ENCODE results near the gene POU4F2. TPM values are rescaled to one million over a fixed set of nuclear protein-coding genes. Genes with fewer than 3 reads are reported as not detected.
A peak's percentile ranks its signal among the peaks of the same experiment; 100 is the strongest.
"Not testable (repeated sequence)": the region's sequence is repeated elsewhere in the genome, so short reads cannot be mapped to it uniquely, and the experiment has no call there.

Gene POU4F2
- total RNA-seq, 1 experiment from 2014 or later, result not detected

- no peaks in the 10 kb centered on the region for H3K36me3 Mint-ChIP-seq (ENCODE audit: insufficient read depth, unreplicated experiment)
- ChIA-PET CTCF (no interaction called here), POLR2A (no interaction called here)
- H3K4me3 Mint-ChIP-seq (ENCODE audit: unreplicated experiment), result peak overlapping the region; percentile 50
- H3K4me1 Mint-ChIP-seq (ENCODE audit: insufficient read depth, unreplicated experiment), result peaks cover 5% of the 10 kb centered on the region
- no peak overlapping the region for H3K27ac Mint-ChIP-seq (ENCODE audit: low read depth, unreplicated experiment)
- DNase-seq (ENCODE audit: unreplicated experiment), result no peak
- TF ChIP-seq CTCF (IDR thresholded peaks at IDR 0.05; ENCODE audit: unreplicated experiment), result no peak
- no TSS peak for BruUV-seq (replicated peaks)
- peaks cover 51% of the 10 kb centered on the region for H3K27me3 Mint-ChIP-seq (ENCODE audit: insufficient read depth, unreplicated experiment)
- intact Hi-C loops (cut with micrococcal nuclease), result no loop called here
- no peaks in the 10 kb centered on the region for H3K9me3 Mint-ChIP-seq (ENCODE audit: unreplicated experiment)
These were observed 16.2 kb downstream of the POU4F2 start for GRCh38 chr4:146654687-146655520.

GRCh38 chr4:146655521-146655856 is 16.8 kb downstream of the POU4F2 start:
- Mint-ChIP-seq H3K4me1 (ENCODE audit: insufficient read depth, unreplicated experiment) (peaks cover 5% of the 10 kb centered on the region), H3K9me3 (ENCODE audit: unreplicated experiment) (no peaks in the 10 kb centered on the region), H3K36me3 (ENCODE audit: insufficient read depth, unreplicated experiment) (no peaks in the 10 kb centered on the region), H3K27ac (ENCODE audit: low read depth, unreplicated experiment) (no peak overlapping the region), H3K27me3 (ENCODE audit: insufficient read depth, unreplicated experiment) (peaks cover 46% of the 10 kb centered on the region), H3K4me3 (ENCODE audit: unreplicated experiment) (peak overlapping the region; percentile 50)
- DNase-seq (ENCODE audit: unreplicated experiment), result no peak
- no peak for TF ChIP-seq CTCF (IDR thresholded peaks at IDR 0.05; ENCODE audit: unreplicated experiment)
- ChIA-PET POLR2A (no interaction called here), CTCF (no interaction called here)
- intact Hi-C loops (cut with micrococcal nuclease), result no loop called here
- no TSS peak for BruUV-seq (replicated peaks)

- Mint-ChIP-seq H3K27me3 (ENCODE audit: insufficient read depth, unreplicated experiment) (no peaks in the 10 kb centered on the region), H3K36me3 (ENCODE audit: insufficient read depth, unreplicated experiment) (no peaks in the 10 kb centered on the region), H3K4me3 (ENCODE audit: unreplicated experiment) (no peak overlapping the region), H3K4me1 (ENCODE audit: insufficient read depth, unreplicated experiment) (no peaks in the 10 kb centered on the region), H3K27ac (ENCODE audit: low read depth, unreplicated experiment) (no peak overlapping the region), H3K9me3 (ENCODE audit: unreplicated experiment) (no peaks in the 10 kb centered on the region)
- intact Hi-C loops (cut with micrococcal nuclease), result no loop called here
- TF ChIP-seq CTCF (IDR thresholded peaks at IDR 0.05; ENCODE audit: unreplicated experiment), result no peak
- CTCF ChIA-PET, result interaction anchor here (1.0 kb wide), 1 partner anchor 9 kb away, joined by 6 read pairs; no protein-coding TSS in a partner anchor
- BruUV-seq (replicated peaks), result no TSS peak
- POLR2A ChIA-PET, result no interaction called here
- DNase-seq (ENCODE audit: unreplicated experiment), result no peak
These were observed 22.7 kb downstream of the POU4F2 start for GRCh38 chr4:146661367-146661766.

- CTCF ChIA-PET; DNase-seq (ENCODE audit: unreplicated experiment); H3K27ac Mint-ChIP-seq (ENCODE audit: low read depth, unreplicated experiment); H3K36me3 Mint-ChIP-seq (ENCODE audit: insufficient read depth, unreplicated experiment); H3K27me3 Mint-ChIP-seq (ENCODE audit: insufficient read depth, unreplicated experiment); H3K4me1 Mint-ChIP-seq (ENCODE audit: insufficient read depth, unreplicated experiment); POLR2A ChIA-PET; BruUV-seq (replicated peaks); H3K9me3 Mint-ChIP-seq (ENCODE audit: unreplicated experiment); H3K4me3 Mint-ChIP-seq (ENCODE audit: unreplicated experiment); intact Hi-C loops (cut with micrococcal nuclease): not testable (repeated sequence)
These were observed 25.2 kb downstream of the POU4F2 start for GRCh38 chr4:146663968-146664311.

All from MCF 10A (cell line).